Endothelial cell of umbilical vein (primary cell): ENCODE measurements around the gene ST3GAL5.

Experiments
- EZH2 ChIP-seq: IDR thresholded peaks from 2 replicates; pipeline ENCODE4 v1.6.1; 2012; ENCODE audit warnings: borderline replicate concordance, low read depth, mild to moderate bottlenecking, moderate library complexity, low read length, inconsistent platforms; ENCODE audit not compliant: severe bottlenecking
- GATA2 ChIP-seq: IDR thresholded peaks from 2 replicates; pipeline ENCODE4 v1.7.0; 2011; ENCODE audit warnings: low read depth, mild to moderate bottlenecking, moderate library complexity, mixed read lengths, low read length; ENCODE audit not compliant: insufficient read length, insufficient read depth
- POLR2A ChIP-seq: IDR thresholded peaks from 2 replicates; pipeline ENCODE4 v1.6.1; 2012; ENCODE audit warnings: low read depth, mild to moderate bottlenecking, control low read depth, low read length
- POLR2AphosphoS5 ChIP-seq: IDR thresholded peaks from 2 replicates; pipeline ENCODE4 v1.6.1; 2012; ENCODE audit warnings: low read depth, mild to moderate bottlenecking, control low read depth, low read length, moderate library complexity; ENCODE audit not compliant: insufficient read depth
- TF ChIP-seq, protein P1 (sequence below), 2 donors: IDR thresholded peaks; 1 replicate in 1 of 2; 2 replicates in 1 of 2; pipeline ENCODE4 v1.5.1; 2011; ENCODE audit warnings: low read length in 2 of 2, mild to moderate bottlenecking in 2 of 2, moderate library complexity in 2 of 2, control low read depth in 1 of 2, inconsistent platforms in 1 of 2, low read depth in 1 of 2; ENCODE audit not compliant: insufficient read depth in 1 of 2; ENCODE audit errors: extremely low read depth in 1 of 2

DNA sequence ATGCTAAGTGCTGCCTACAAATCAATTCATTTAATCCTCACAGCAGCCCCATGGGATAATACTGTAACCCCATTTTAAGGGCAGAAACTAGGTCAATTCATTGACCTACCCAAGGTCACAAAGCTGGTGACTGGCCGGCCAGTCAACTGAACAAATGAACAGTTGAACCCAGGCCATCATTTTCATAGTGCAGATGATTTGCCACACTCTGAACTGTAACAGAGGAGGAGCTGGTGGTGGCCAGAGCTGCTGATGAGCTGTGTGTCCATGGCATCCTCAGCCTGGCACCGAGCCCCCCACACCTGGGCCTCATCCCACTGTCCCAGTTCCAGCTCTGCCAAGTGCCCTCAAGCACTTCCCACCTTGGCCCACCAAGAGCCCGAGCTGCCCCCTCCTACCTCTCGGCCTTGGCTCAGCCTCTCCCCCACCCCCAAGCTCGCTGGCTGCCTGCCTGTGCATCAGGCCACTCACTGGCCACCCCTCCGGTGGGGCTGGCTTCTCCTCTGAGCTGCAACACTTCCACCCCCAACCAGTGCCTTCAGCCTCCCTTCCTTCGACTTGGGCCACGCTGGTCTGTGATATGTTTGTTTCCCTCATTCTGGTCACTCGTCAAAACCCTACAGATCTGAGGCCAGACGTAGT lies 76.6 kb downstream of the ST3GAL5 start:
- TF ChIP-seq, protein P1, sequence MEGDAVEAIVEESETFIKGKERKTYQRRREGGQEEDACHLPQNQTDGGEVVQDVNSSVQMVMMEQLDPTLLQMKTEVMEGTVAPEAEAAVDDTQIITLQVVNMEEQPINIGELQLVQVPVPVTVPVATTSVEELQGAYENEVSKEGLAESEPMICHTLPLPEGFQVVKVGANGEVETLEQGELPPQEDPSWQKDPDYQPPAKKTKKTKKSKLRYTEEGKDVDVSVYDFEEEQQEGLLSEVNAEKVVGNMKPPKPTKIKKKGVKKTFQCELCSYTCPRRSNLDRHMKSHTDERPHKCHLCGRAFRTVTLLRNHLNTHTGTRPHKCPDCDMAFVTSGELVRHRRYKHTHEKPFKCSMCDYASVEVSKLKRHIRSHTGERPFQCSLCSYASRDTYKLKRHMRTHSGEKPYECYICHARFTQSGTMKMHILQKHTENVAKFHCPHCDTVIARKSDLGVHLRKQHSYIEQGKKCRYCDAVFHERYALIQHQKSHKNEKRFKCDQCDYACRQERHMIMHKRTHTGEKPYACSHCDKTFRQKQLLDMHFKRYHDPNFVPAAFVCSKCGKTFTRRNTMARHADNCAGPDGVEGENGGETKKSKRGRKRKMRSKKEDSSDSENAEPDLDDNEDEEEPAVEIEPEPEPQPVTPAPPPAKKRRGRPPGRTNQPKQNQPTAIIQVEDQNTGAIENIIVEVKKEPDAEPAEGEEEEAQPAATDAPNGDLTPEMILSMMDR (IDR thresholded peaks at IDR 0.05; ENCODE audit: extremely low read depth in 1 of 2, insufficient read depth in 1 of 2, low read depth in 1 of 2, low read length in 2 of 2): no peak
- TF ChIP-seq POLR2A (no peak), POLR2AphosphoS5 (no peak), GATA2 (no peak), EZH2 (no peak)
